GM18526 (cell line): ENCODE results near the gene SOX18.

Experiments used
- POLR2A ChIP-seq: IDR thresholded peaks from 3 replicates; pipeline ENCODE4 v1.6.1; 2011; ENCODE audit not compliant: insufficient read length; ENCODE audit errors: extremely low read depth

SOX18 gene

GRCh38 chr20:64051561-64052325 is 2.3 kb upstream of the SOX18 start:
- TF ChIP-seq POLR2A: no peak

GRCh38 chr20:64051033-64051452 is 1.6 kb upstream of the SOX18 start:
- TF ChIP-seq POLR2A: no peak

- TF ChIP-seq POLR2A: no peak
These were observed 1.0 kb upstream of the SOX18 start for GRCh38 chr20:64050261-64051032.

- no peak for TF ChIP-seq POLR2A
These were observed 430 bp upstream of the SOX18 start for GRCh38 chr20:64049878-64050260.

- TF ChIP-seq POLR2A: no peak
These were observed 916 bp downstream of the SOX18 start for GRCh38 chr20:64048402-64049044.

- TF ChIP-seq POLR2A: no peak
These were observed 1.5 kb downstream of the SOX18 start for GRCh38 chr20:64047968-64048401.

GRCh38 chr20:64047046-64047389 is 2.4 kb downstream of the SOX18 start:
- no peak for TF ChIP-seq POLR2A

GRCh38 chr20:64045346-64046011 is 4.0 kb downstream of the SOX18 start:
- TF ChIP-seq POLR2A: no peak

- TF ChIP-seq POLR2A: no peak
These were observed 4.8 kb downstream of the SOX18 start for GRCh38 chr20:64044484-64045247.

- no peak for TF ChIP-seq POLR2A
These were observed 5.7 kb downstream of the SOX18 start for GRCh38 chr20:64043768-64044167.

- TF ChIP-seq POLR2A: peak; percentile 15
These were observed 7.2 kb downstream of the SOX18 start for GRCh38 chr20:64042054-64042781.

GRCh38 chr20:64041781-64042053 is 7.7 kb downstream of the SOX18 start:
- TF ChIP-seq POLR2A: no peak

- TF ChIP-seq POLR2A: no peak
These were observed 8.2 kb downstream of the SOX18 start for GRCh38 chr20:64041040-64041780.
